Endodermal cell (in vitro differentiated cells): ENCODE measurements around the gene LCP1. TPM values are rescaled to one million over a fixed set of nuclear protein-coding genes. Genes with fewer than 3 reads are reported as not detected.

ENCODE experiments used
- DNase-seq: peaks from one replicate; pipeline ENCODE4 v3.0.0-alpha.2; 2017
- H3K27ac ChIP-seq: 2 replicates; pipeline ENCODE4 v1.5.1; 2013; ENCODE audit warnings: mild to moderate bottlenecking, low read depth, low read length, moderate library complexity
- H3K27me3 ChIP-seq: 2 replicates; pipeline ENCODE4 v1.6.1; 2013; ENCODE audit warnings: mild to moderate bottlenecking, low read length, moderate library complexity; ENCODE audit not compliant: insufficient read depth, control insufficient read depth, poor library complexity, severe bottlenecking
- H3K36me3 ChIP-seq: 2 replicates; pipeline ENCODE4 v1.7.0; 2013; ENCODE audit warnings: mild to moderate bottlenecking, low read length, moderate library complexity; ENCODE audit not compliant: control insufficient read depth, insufficient read depth
- H3K4me1 ChIP-seq: one replicate; pipeline ENCODE4 v1.7.0; 2013; ENCODE audit warnings: low read length; ENCODE audit not compliant: control insufficient read depth, insufficient read depth
- H3K4me3 ChIP-seq: 2 replicates; pipeline ENCODE4 v1.5.1; 2013; ENCODE audit warnings: mild to moderate bottlenecking, low read length, moderate library complexity
- H3K9ac ChIP-seq: 2 replicates; pipeline ENCODE4 v1.6.1; 2013; ENCODE audit warnings: mild to moderate bottlenecking, low read length, moderate library complexity; ENCODE audit not compliant: poor library complexity, severe bottlenecking; ENCODE audit errors: extremely low read depth
- H3K9me3 ChIP-seq: 2 replicates; pipeline ENCODE4 v1.6.1; 2013; ENCODE audit warnings: mild to moderate bottlenecking, low read length, moderate library complexity; ENCODE audit not compliant: control insufficient read depth
- H3K27ac Mint-ChIP-seq: 2 replicates; pipeline ENCODE4 v1.8.0; 2020; ENCODE audit warnings: mixed read lengths
- H3K27me3 Mint-ChIP-seq: 2 replicates; pipeline ENCODE4 v1.8.0; 2021; ENCODE audit warnings: mild to moderate bottlenecking, mixed read lengths; ENCODE audit not compliant: insufficient read depth
- H3K36me3 Mint-ChIP-seq: 2 replicates; pipeline ENCODE4 v1.8.0; 2020; ENCODE audit warnings: low read depth, mixed read lengths
- H3K4me1 Mint-ChIP-seq: 2 replicates; pipeline ENCODE4 v1.8.0; 2020; ENCODE audit warnings: mixed read lengths
- H3K4me3 Mint-ChIP-seq: 2 replicates; pipeline ENCODE4 v1.8.0; 2020; ENCODE audit warnings: mild to moderate bottlenecking, moderate library complexity, mixed read lengths
- H3K9me3 Mint-ChIP-seq: 2 replicates; pipeline ENCODE4 v1.8.0; 2020; ENCODE audit warnings: mild to moderate bottlenecking, mixed read lengths
- WGBS, 2 experiments: methylation state at CpG; one replicate each; pipeline versions ENCODE4 v1.1.5 to v1.1.7; 2013; ENCODE audit warnings: missing lambda C conversion rate in 2 of 2, mixed read lengths in 1 of 2; ENCODE audit not compliant: insufficient coverage in 1 of 2, insufficient read length in 1 of 2; 5-methylcytosine and 5-hydroxymethylcytosine counted together
- total RNA-seq, 2 donors: library from RNA; stranded (reverse); fragmentation: NEBNext Ultra II Directional in 1 of 2; extraction: Animal tissue kit (Norgen Biotek cat#: 25700) in 1 of 2; gene quantifications; 2 replicates in 1 of 2; 3 replicates in 1 of 2; pipeline ENCODE4 v1.2.1, GENCODE V29; 2021
- TF ChIP-seq, protein P1 (sequence below): fragments of 200-600 bp; sonication (generic); conservative IDR thresholded peaks from 2 replicates; pipeline ENCODE4 v1.5.0; 2021; ENCODE audit warnings: antibody characterized with exemption, mild to moderate bottlenecking

Gene LCP1
- total RNA-seq, 2 donors from 2014 or later: 3.0 to 16.8 TPM

DNA sequence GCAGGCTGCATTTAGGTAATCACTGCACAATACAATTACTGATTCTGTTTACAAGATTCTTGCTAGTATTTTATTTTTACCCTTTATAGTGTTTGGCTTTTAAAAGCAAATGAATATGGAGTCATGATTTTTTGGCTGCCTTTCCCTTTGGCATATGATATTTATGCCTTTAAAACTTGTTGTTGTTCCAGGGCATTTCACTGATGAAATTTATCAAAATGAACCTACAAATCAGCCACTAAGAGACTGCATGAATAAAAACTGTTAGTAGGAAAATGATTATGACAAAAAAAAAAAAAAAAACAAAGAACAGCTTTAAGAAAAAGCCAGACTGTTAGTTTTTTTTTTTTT lies 79.7 kb downstream of the LCP1 start:
- Histone ChIP-seq H3K9me3 (no peaks in the 10 kb centered on the region), H3K4me1 (no peaks in the 10 kb centered on the region), H3K9ac (no peak overlapping the region), H3K27me3 (no peaks in the 10 kb centered on the region), H3K36me3 (no peaks in the 10 kb centered on the region), H3K4me3 (no peak overlapping the region), H3K27ac (no peak overlapping the region)
- Mint-ChIP-seq H3K4me3 (no peak overlapping the region), H3K27me3 (no peaks in the 10 kb centered on the region), H3K27ac (no peak overlapping the region), H3K4me1 (peaks cover 3% of the 10 kb centered on the region), H3K36me3 (no peaks in the 10 kb centered on the region), H3K9me3 (no peaks in the 10 kb centered on the region)
- DNase-seq: no peak
- TF ChIP-seq, protein P1, sequence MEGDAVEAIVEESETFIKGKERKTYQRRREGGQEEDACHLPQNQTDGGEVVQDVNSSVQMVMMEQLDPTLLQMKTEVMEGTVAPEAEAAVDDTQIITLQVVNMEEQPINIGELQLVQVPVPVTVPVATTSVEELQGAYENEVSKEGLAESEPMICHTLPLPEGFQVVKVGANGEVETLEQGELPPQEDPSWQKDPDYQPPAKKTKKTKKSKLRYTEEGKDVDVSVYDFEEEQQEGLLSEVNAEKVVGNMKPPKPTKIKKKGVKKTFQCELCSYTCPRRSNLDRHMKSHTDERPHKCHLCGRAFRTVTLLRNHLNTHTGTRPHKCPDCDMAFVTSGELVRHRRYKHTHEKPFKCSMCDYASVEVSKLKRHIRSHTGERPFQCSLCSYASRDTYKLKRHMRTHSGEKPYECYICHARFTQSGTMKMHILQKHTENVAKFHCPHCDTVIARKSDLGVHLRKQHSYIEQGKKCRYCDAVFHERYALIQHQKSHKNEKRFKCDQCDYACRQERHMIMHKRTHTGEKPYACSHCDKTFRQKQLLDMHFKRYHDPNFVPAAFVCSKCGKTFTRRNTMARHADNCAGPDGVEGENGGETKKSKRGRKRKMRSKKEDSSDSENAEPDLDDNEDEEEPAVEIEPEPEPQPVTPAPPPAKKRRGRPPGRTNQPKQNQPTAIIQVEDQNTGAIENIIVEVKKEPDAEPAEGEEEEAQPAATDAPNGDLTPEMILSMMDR: no peak

DNA sequence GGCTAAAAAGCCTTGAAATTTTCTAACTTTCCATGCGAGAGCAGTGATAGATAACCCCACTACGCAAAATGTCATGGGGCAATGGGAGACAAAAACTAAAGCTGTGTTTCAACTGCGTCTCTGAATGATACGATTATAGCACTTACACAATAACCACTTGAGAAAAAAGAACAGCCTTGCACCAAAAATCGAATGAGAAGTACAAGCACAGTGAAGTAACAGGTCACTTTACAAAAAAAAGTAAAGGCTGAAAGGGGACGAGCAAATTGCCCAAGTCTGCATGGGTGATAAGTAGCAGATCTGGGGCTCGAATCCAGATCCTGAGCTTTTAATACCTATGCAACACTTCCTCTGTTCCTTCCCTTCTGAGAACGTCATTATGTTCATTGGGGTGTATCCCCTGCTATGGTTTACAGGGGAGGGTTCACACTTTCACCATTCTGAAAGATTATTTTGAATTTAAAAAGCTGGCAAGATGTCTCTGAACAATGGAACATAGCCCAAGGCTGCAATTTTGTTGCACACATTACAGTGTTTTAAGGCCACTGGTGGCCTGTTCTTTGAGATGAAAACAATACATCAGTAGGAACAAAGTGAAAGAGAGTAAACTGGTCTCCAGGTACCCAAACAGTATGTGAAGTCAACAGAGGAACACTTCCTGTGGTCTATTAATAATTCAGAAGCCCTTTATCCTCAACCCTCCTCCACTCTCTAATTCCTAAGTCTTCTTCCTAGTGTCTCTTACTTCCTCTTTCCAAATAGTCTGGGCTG lies 80.3 kb downstream of the LCP1 start:
- Mint-ChIP-seq H3K36me3 (no peaks in the 10 kb centered on the region), H3K27ac (no peak overlapping the region), H3K4me3 (no peak overlapping the region), H3K4me1 (no peaks in the 10 kb centered on the region), H3K9me3 (no peaks in the 10 kb centered on the region), H3K27me3 (no peaks in the 10 kb centered on the region)
- H3K36me3 ChIP-seq: no peaks in the 10 kb centered on the region
- H3K4me1 ChIP-seq: no peaks in the 10 kb centered on the region
- no peak overlapping the region for H3K27ac ChIP-seq
- no peaks in the 10 kb centered on the region for H3K27me3 ChIP-seq
- no peaks in the 10 kb centered on the region for H3K9me3 ChIP-seq
- H3K9ac ChIP-seq: no peak overlapping the region
- H3K4me3 ChIP-seq: no peak overlapping the region
- WGBS, 2 experiments: 83 to 87% methylated on average over 3 to 8 of the region's 8 CpGs
- TF ChIP-seq, protein P1: no peak
- DNase-seq: no peak

DNA sequence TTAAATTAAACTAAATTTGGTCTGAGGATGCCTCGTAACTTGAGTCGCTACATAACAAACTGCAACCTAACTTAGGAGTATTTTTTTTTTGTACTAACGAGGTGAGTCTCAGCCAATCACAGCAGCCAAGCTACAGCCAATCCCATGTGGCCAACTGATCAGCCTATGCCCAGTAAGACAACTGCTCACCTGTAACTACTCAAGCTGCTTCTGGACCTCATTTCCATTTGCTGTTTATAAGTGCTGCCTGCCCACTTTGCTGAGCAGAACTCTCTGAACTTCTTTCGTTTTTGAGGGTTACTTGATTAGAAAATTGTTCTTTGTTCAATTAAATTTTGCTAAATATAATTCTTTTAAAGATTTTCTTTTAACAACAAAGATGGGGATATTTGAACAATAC lies 81.0 kb downstream of the LCP1 start:
- H3K27ac ChIP-seq: no peak overlapping the region
- H3K9me3 ChIP-seq: no peaks in the 10 kb centered on the region
- no peaks in the 10 kb centered on the region for H3K36me3 ChIP-seq
- H3K27ac Mint-ChIP-seq: no peak overlapping the region
- no peak overlapping the region for H3K9ac ChIP-seq
- WGBS, 2 experiments: 98 to 100% methylated on average over 2 to 4 of the region's 4 CpGs
- no peaks in the 10 kb centered on the region for H3K36me3 Mint-ChIP-seq
- DNase-seq: no peak
- no peaks in the 10 kb centered on the region for H3K4me1 ChIP-seq
- H3K4me1 Mint-ChIP-seq: no peaks in the 10 kb centered on the region
- no peak overlapping the region for H3K4me3 ChIP-seq
- no peaks in the 10 kb centered on the region for H3K9me3 Mint-ChIP-seq
- no peaks in the 10 kb centered on the region for H3K27me3 ChIP-seq
- TF ChIP-seq, protein P1: no peak
- H3K4me3 Mint-ChIP-seq: no peak overlapping the region
- no peaks in the 10 kb centered on the region for H3K27me3 Mint-ChIP-seq
